DOHH2 (cell line): Measurements from ENCODE around the gene ALG5.

Source experiments
- H3F3A ChIP-seq: fragments of 200-600 bp; sonication (generic), shearing (Covaris generic); 2 replicates; pipeline ENCODE4 v1.6.0; 2016; ENCODE audit warnings: antibody characterized with exemption, mild to moderate bottlenecking; ENCODE audit not compliant: control insufficient read depth, insufficient read depth
- H3K27ac ChIP-seq: fragments of 200-600 bp; sonication (generic); 2 replicates; pipeline ENCODE4 v1.5.1; 2014; ENCODE audit warnings: low read depth, mild to moderate bottlenecking, low read length, moderate library complexity
- H3K27me3 ChIP-seq: fragments of 200-600 bp; sonication (generic); 2 replicates; pipeline ENCODE4 v1.6.1; 2014; ENCODE audit warnings: mild to moderate bottlenecking, low read length, mixed read lengths; ENCODE audit not compliant: control insufficient read depth
- H3K36me3 ChIP-seq: fragments of 200-600 bp; sonication (generic); 2 replicates; pipeline ENCODE4 v1.6.1; 2014; ENCODE audit warnings: mild to moderate bottlenecking, low read length, moderate library complexity, mixed read lengths; ENCODE audit not compliant: control insufficient read depth
- H3K4me1 ChIP-seq: fragments of 200-600 bp; sonication (generic); 2 replicates; pipeline ENCODE4 v1.6.1; 2014; ENCODE audit warnings: mild to moderate bottlenecking, low read length, mixed read lengths; ENCODE audit not compliant: control insufficient read depth
- H3K4me2 ChIP-seq: fragments of 200-600 bp; sonication (generic); 2 replicates; pipeline ENCODE4 v1.6.0; 2014; ENCODE audit warnings: mild to moderate bottlenecking, low read length, moderate library complexity
- H3K4me3 ChIP-seq: fragments of 200-600 bp; sonication (generic); 2 replicates; pipeline ENCODE4 v1.5.1; 2014; ENCODE audit warnings: mild to moderate bottlenecking, low read length, mixed read lengths
- H3K79me2 ChIP-seq: fragments of 200-600 bp; sonication (generic); 2 replicates; pipeline ENCODE4 v1.6.1; 2014; ENCODE audit warnings: mild to moderate bottlenecking, low read length, mixed read lengths; ENCODE audit not compliant: control insufficient read depth
- H3K9me2 ChIP-seq: fragments of 200-600 bp; sonication (generic); replicated peaks from 2 replicates; pipeline ENCODE4 v1.6.1; 2014; ENCODE audit warnings: mild to moderate bottlenecking, low read length, mixed read lengths; ENCODE audit not compliant: control insufficient read depth
- H3K9me3 ChIP-seq: fragments of 200-600 bp; sonication (generic); 2 replicates; pipeline ENCODE4 v1.6.1; 2014; ENCODE audit warnings: antibody characterized with exemption, low read length, mixed read lengths; ENCODE audit not compliant: control insufficient read depth, insufficient read depth
- H4K20me1 ChIP-seq: fragments of 200-600 bp; sonication (generic); 2 replicates; pipeline ENCODE4 v1.6.0; 2014; ENCODE audit warnings: low read depth, mild to moderate bottlenecking, antibody characterized with exemption, low read length, moderate library complexity; ENCODE audit not compliant: control insufficient read depth, insufficient read depth
- CTCF ChIP-seq: fragments of 200-600 bp; sonication (generic); IDR thresholded peaks from one replicate; pipeline ENCODE4 v1.5.1; 2014; ENCODE audit warnings: antibody characterized with exemption, mild to moderate bottlenecking, low read depth, low read length; ENCODE audit not compliant: poor library complexity, severe bottlenecking
- EZH2phosphoT487 ChIP-seq: fragments of 200-600 bp; sonication (generic); IDR thresholded peaks from 2 replicates; pipeline ENCODE4 v1.6.1; 2017; ENCODE audit warnings: borderline replicate concordance, mild to moderate bottlenecking, antibody characterized with exemption, low read length, moderate library complexity, mixed read lengths

Gene ALG5

DNA sequence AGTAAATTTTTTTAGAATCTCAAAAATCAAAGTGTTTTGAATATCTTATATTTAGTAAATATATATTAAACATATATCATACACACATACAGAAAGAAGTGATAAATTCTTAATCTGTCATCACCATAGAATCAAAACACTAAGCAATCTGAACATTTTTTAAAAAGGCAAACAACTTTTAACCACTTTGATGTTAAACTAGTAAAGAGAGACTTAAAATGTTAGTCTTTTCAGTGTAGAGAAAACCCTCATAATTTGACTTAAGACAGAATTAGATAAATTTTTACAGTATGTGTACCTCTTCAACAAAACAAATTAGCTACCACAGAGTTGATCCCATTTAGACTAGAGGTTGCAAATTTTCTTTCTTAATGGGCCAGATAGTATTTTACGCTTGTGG, 46.9 kb upstream of the ALG5 start:
- H3K9me3 ChIP-seq: no peaks in the 10 kb centered on the region
- H3K4me1 ChIP-seq: peaks cover 4% of the 10 kb centered on the region; the same call in 1 of the 2 replicates
- peaks cover 75% of the 10 kb centered on the region for H3K36me3 ChIP-seq
- H3K27ac ChIP-seq: no peak overlapping the region
- peaks cover 18% of the 10 kb centered on the region for H3K79me2 ChIP-seq
- no peak overlapping the region for H3K4me3 ChIP-seq
- no peaks in the 10 kb centered on the region for H4K20me1 ChIP-seq
- no peaks in the 10 kb centered on the region for H3K27me3 ChIP-seq
- 0 out of 2 replicates have a peak, but pooled peaks cover 2% of the 10 kb centered on the region for H3F3A ChIP-seq
- H3K4me2 ChIP-seq: no peak overlapping the region
- TF ChIP-seq CTCF (no peak), EZH2phosphoT487 (no peak)
- H3K9me2 ChIP-seq: no peaks in the 10 kb centered on the region

- H3K36me3 ChIP-seq: peaks cover 85% of the 10 kb centered on the region
- H3K9me3 ChIP-seq: no peaks in the 10 kb centered on the region
- no peaks in the 10 kb centered on the region for H4K20me1 ChIP-seq
- no peaks in the 10 kb centered on the region for H3F3A ChIP-seq
- no peaks in the 10 kb centered on the region for H3K9me2 ChIP-seq
- peaks cover 4% of the 10 kb centered on the region; the same call in 1 of the 2 replicates for H3K4me1 ChIP-seq
- no peak overlapping the region for H3K4me3 ChIP-seq
- H3K27ac ChIP-seq: no peak overlapping the region
- H3K27me3 ChIP-seq: no peaks in the 10 kb centered on the region
- TF ChIP-seq CTCF: no peak
- no peak for TF ChIP-seq EZH2phosphoT487
- no peaks in the 10 kb centered on the region for H3K79me2 ChIP-seq
- no peak overlapping the region for H3K4me2 ChIP-seq
Measured at GRCh38 chr13:37040789-37041188, 41.6 kb upstream of the ALG5 start.

DNA sequence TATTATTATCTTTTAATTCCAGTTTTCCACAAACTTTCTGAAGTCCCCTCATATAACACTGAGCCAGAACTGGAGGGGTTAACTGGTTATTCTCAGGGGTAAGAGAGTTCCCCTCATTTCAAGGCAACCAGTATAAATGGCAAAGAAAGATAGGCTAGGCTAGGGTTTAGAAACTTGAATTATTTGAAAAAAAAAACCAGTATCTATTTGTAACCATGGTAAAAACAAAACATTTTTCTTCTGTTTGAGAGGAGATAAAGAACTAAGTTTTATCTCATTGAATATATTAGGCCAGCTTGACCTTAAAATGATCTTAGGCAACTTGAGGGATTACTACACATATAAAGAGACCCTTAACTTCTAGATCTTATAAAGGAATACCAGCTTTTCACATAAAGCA, 40.8 kb upstream of the ALG5 start:
- H3K27me3 ChIP-seq: no peaks in the 10 kb centered on the region
- no peaks in the 10 kb centered on the region for H3K79me2 ChIP-seq
- peaks cover 89% of the 10 kb centered on the region for H3K36me3 ChIP-seq
- TF ChIP-seq EZH2phosphoT487 (no peak), CTCF (no peak)
- no peak overlapping the region for H3K4me2 ChIP-seq
- H3K4me1 ChIP-seq: peaks cover 1% of the 10 kb centered on the region; the same call in 1 of the 2 replicates
- H3F3A ChIP-seq: no peaks in the 10 kb centered on the region
- H3K27ac ChIP-seq: no peak overlapping the region
- H4K20me1 ChIP-seq: no peaks in the 10 kb centered on the region
- H3K4me3 ChIP-seq: no peak overlapping the region
- H3K9me2 ChIP-seq: no peaks in the 10 kb centered on the region
- H3K9me3 ChIP-seq: no peaks in the 10 kb centered on the region

- H3K9me2 ChIP-seq: no peaks in the 10 kb centered on the region
- no peaks in the 10 kb centered on the region for H3K9me3 ChIP-seq
- peaks cover 91% of the 10 kb centered on the region for H3K36me3 ChIP-seq
- H3K4me1 ChIP-seq: no peaks in the 10 kb centered on the region
- no peak overlapping the region for H3K27ac ChIP-seq
- TF ChIP-seq CTCF: no peak
- no peak for TF ChIP-seq EZH2phosphoT487
- H3K79me2 ChIP-seq: no peaks in the 10 kb centered on the region
- no peak overlapping the region for H3K4me2 ChIP-seq
- H4K20me1 ChIP-seq: no peaks in the 10 kb centered on the region
- H3K27me3 ChIP-seq: no peaks in the 10 kb centered on the region
- no peak overlapping the region for H3K4me3 ChIP-seq
- H3F3A ChIP-seq: no peaks in the 10 kb centered on the region
Measured at GRCh38 chr13:37037241-37037640, 38.1 kb upstream of the ALG5 start.
